Cardiac atrium fibroblast (primary cell): ENCODE results near the gene MYOZ1. TPM values are rescaled to one million over a fixed set of nuclear protein-coding genes. Genes with fewer than 3 reads are reported as not detected.

Experiments used
- total RNA-seq: library from RNA; depleted of rRNA; stranded (reverse); fragments of >200 nt; gene quantifications from 2 replicates; pipeline ENCODE4 v1.2.3, GENCODE V29; 2015

Gene MYOZ1, protein sequence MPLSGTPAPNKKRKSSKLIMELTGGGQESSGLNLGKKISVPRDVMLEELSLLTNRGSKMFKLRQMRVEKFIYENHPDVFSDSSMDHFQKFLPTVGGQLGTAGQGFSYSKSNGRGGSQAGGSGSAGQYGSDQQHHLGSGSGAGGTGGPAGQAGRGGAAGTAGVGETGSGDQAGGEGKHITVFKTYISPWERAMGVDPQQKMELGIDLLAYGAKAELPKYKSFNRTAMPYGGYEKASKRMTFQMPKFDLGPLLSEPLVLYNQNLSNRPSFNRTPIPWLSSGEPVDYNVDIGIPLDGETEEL
- total RNA-seq = not detected in 2 replicates

DNA sequence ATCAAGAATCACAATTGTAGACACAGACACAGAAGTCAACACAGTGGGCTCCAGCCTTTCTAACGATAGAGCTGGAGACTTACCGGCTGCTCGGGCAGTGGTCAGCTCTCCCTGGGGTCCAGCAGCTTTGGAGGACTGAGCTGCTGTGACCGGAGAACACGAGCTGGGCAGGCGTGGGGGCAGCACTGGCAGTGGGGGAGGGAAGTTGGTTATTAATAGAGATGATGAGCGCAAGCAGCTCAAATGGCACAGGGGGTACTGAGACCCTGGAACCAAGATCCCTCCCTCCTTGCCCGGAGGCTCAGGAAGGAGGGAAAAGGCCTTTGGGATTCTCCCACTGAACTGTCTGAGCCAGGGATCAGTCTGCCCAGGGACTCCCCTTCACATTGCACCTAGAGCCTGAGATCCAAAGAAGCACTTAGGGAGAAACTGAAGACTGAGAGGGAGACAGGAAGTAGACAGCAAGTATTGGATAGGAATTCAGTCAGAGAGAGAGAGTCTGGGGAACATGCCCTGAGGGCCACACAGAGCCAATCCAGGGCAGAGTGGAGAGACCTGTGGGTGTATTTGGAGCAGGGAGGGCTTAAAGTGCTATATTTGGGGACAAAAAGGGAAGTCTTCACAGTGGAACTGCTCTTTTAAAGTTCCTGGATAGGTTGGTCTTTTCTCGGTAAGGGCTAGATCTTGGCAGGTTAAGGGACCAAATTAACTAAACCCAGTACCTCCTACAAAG lies at the start of gene MYOZ1:
Gene MYOZ1 (minus strand): TSS at position 147 of the 733 bp plus-strand sequence. CDS start 1,457 bp downstream, outside the sequence.

DNA sequence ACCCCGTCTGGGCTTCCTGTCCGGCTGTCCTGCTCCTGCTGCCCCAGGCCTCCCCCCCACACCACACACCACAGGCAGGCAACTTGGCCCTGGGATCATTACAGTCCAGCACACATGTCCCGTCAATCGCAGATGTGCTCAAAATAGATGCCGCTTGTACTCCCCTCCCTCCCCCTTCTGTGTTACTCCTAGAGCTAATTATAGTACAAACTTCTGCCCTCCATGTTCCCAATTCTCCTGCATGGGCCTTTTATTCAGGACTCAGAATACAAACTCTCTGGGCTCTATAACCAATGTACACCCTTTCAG lies 14.7 kb upstream of the MYOZ1 start, which contains the start of gene SYNPO2L:
Gene SYNPO2L (minus strand): TSS at position 40 of the 309 bp plus-strand sequence. CDS start 107 bp downstream, outside the sequence.

DNA sequence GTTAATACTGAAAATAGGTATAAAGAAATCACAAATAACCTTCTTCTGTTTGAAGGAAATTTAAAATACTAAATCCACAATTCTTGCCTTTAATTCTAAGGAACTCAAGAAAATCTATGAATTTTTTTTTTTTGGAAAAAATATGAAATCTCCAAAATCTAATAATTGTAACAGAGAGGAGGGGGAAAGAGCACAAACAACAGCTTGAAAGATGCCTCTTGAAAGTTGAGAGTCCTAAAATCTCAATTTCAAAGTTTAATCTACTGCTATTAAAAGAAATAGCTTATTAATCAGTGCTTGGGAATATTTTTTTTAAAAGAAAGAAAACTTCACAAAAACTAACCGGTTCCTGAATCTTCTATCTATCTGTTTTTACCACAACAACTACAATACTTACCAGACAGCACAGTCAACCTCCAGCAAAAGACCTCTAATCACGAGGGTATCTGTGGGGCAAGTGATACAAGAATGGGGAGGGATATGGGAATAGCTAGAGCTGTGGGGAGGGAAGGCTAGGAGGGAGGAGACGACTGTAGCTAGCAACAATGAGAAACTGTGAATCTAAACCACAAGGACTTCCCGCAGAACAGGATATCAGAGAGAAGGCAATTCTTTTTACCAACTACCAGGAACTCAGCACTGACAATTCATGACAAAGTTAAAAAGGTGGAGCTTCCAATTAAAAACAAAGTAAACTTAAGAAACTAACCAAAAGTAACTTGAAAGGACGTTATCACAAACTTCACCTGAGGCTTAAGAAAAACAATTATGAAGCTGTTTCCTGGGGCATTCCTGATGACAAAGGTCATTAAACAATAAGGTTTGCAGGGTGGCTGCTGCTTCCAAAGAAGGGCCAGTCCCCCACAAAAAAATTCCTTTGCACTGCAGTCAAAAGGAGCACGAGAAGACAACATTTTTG lies 50.1 kb downstream of the MYOZ1 start, which contains the start of gene USP54:
Gene USP54 (minus strand): TSS at position 462 of the 919 bp plus-strand sequence. CDS start 15,684 bp downstream, outside the sequence.

Other genes with a start within 250 kb of the MYOZ1 start
- 68.6 and 95.7 TPM in 2 replicates for gene ANXA7, start 227.4 kb downstream of the MYOZ1 start, total RNA-seq
- gene MSS51, start 207.9 kb downstream of the MYOZ1 start, total RNA-seq = 0.65 and 1.3 TPM in 2 replicates
- gene PPP3CB, start 145.4 kb downstream of the MYOZ1 start, total RNA-seq = 24.9 and 27.2 TPM in 2 replicates
- 5.4 and 5.5 TPM in 2 replicates for gene USP54, start 50.1 kb downstream of the MYOZ1 start, total RNA-seq
- not detected in 2 replicates for gene SYNPO2L, start 14.6 kb upstream of the MYOZ1 start, total RNA-seq
- gene AGAP5, start 56.6 kb upstream of the MYOZ1 start, total RNA-seq = 0.49 and 1.1 TPM in 2 replicates
- 45.9 and 63.8 TPM in 2 replicates for gene SEC24C, start 102.9 kb upstream of the MYOZ1 start, total RNA-seq
- 23.6 and 25.6 TPM in 2 replicates for gene CHCHD1, start 140.6 kb upstream of the MYOZ1 start, total RNA-seq
- 54.4 and 75.6 TPM in 2 replicates for gene ZSWIM8, start 144.1 kb upstream of the MYOZ1 start, total RNA-seq
- 15.6 and 35.4 TPM in 2 replicates for gene NDST2, start 170.1 kb upstream of the MYOZ1 start, total RNA-seq
- 11.6 and 17.0 TPM in 2 replicates for gene CAMK2G, start 233.1 kb upstream of the MYOZ1 start, total RNA-seq